T-cell (primary cell): ENCODE results near the gene CACNA1E. TPM values are rescaled to one million over a fixed set of nuclear protein-coding genes. Genes with fewer than 3 reads are reported as not detected.

Experiments
- ATAC-seq, 4 experiments: fragments of 200-7000 bp in 3 of 4; fragments of 150-1000 bp in 1 of 4; cut with Tn5 transposase; replicated peaks in 1 of 4; 1 replicate in 3 of 4; 2 replicates in 1 of 4; pipeline ENCODE4 v1.10.0; 2021; ENCODE audit warnings: moderate library complexity in 3 of 4, mild to moderate bottlenecking in 2 of 4, moderate number of reproducible peaks in 1 of 4
- CTCF ChIA-PET, 2 donors: fragments of 300-600 bp; sonication (Branson Sonifier 250); formaldehyde crosslinking; loops; one replicate each; lab custom pipeline; 2022; ENCODE audit warnings: antibody characterized with exemption in 2 of 2; lab: Charles Lee
- POLR2A ChIA-PET, 2 donors: fragments of 300-600 bp; sonication (Branson Sonifier 250); formaldehyde crosslinking; loops; one replicate each; lab custom pipeline; 2022; ENCODE audit warnings: antibody characterized with exemption in 2 of 2; lab: Charles Lee
- DNase-seq, 35 experiments: peaks; one replicate each; pipeline versions ENCODE4 v3.0.0 to v3.0.0-alpha.2; 2013 to 2023
- H3K27ac ChIP-seq: one replicate; pipeline ENCODE4 v1.5.1; 2013; ENCODE audit warnings: low read length
- H3K27me3 ChIP-seq, 2 experiments: replicated peaks in 1 of 2; 1 replicate in 1 of 2; 2 replicates in 1 of 2; pipeline versions ENCODE4 v1.6.1 to v1.7.0; 2013; ENCODE audit warnings: low read length in 1 of 2, mixed read lengths in 1 of 2; ENCODE audit not compliant: control insufficient read depth in 2 of 2, insufficient read depth in 2 of 2; ENCODE audit errors: extremely low read depth in 1 of 2
- H3K36me3 ChIP-seq, 2 donors: 1 replicate in 1 of 2; 2 replicates in 1 of 2; pipeline versions ENCODE4 v1.6.1 to v1.7.0; 2013; ENCODE audit warnings: low read length in 1 of 2; ENCODE audit not compliant: control insufficient read depth in 2 of 2, insufficient read depth in 1 of 2; ENCODE audit errors: extremely low read depth in 1 of 2
- H3K4me1 ChIP-seq, 2 experiments: 1 replicate in 1 of 2; 2 replicates in 1 of 2; pipeline versions ENCODE4 v1.6.1 to v1.7.0; 2013; ENCODE audit warnings: low read length in 2 of 2, mixed read lengths in 1 of 2; ENCODE audit not compliant: insufficient read depth in 2 of 2, control insufficient read depth in 1 of 2; ENCODE audit errors: extremely low read depth in 1 of 2
- H3K4me3 ChIP-seq, 2 donors: 1 replicate in 1 of 2; 2 replicates in 1 of 2; pipeline versions ENCODE4 v1.5.1 to v1.7.0; 2013; ENCODE audit warnings: mild to moderate bottlenecking in 2 of 2, low read length in 1 of 2, moderate library complexity in 1 of 2; ENCODE audit not compliant: control insufficient read depth in 1 of 2; ENCODE audit errors: extremely low read depth in 1 of 2
- H3K9me3 ChIP-seq: 2 replicates; pipeline ENCODE4 v1.7.0; 2013
- H3K27ac Mint-ChIP-seq, 2 donors: one replicate each; pipeline ENCODE4 v1.8.0; 2020 to 2021; ENCODE audit warnings: mild to moderate bottlenecking in 2 of 2, mixed read lengths in 2 of 2
- H3K27me3 Mint-ChIP-seq, 2 donors: one replicate each; pipeline ENCODE4 v1.8.0; 2021 to 2022; ENCODE audit warnings: mixed read lengths in 2 of 2
- H3K36me3 Mint-ChIP-seq: one replicate; pipeline ENCODE4 v1.8.0; 2021; ENCODE audit warnings: mixed read lengths
- H3K4me1 Mint-ChIP-seq, 3 donors: one replicate each; pipeline ENCODE4 v1.8.0; 2020 to 2022; ENCODE audit warnings: mixed read lengths in 3 of 3, mild to moderate bottlenecking in 1 of 3
- H3K4me3 Mint-ChIP-seq, 3 donors: one replicate each; pipeline ENCODE4 v1.8.0; 2020 to 2022; ENCODE audit warnings: mild to moderate bottlenecking in 3 of 3, mixed read lengths in 3 of 3, moderate library complexity in 3 of 3
- H3K9me3 Mint-ChIP-seq, 3 donors: one replicate each; pipeline ENCODE4 v1.8.0; 2020 to 2022; ENCODE audit warnings: mixed read lengths in 3 of 3
- WGBS: methylation state at CpG from one replicate; pipeline ENCODE4 v1.1.5; 2013; ENCODE audit warnings: missing lambda C conversion rate; ENCODE audit not compliant: insufficient coverage; 5-methylcytosine and 5-hydroxymethylcytosine counted together
- total RNA-seq, 35 experiments: library from RNA in 6 of 35; stranded (reverse) in 6 of 35; fragments of 120-200 nt in 1 of 35; gene quantifications; one replicate each; pipeline versions ENCODE4 v1.2.1 to v1.2.4 and lab custom pipeline; 2013 to 2026

Gene CACNA1E
- total RNA-seq, 5 donors from 2014 or later (not counting 1 experiment from before 2014, with no cell fraction given), result 0.03 to 0.10 (median 0.03) TPM; not detected in 2

- no peaks in the 10 kb centered on the region for H3K9me3 ChIP-seq
- H3K36me3 ChIP-seq, result no peaks in the 10 kb centered on the region
- H3K4me1 Mint-ChIP-seq, result no peaks in the 10 kb centered on the region
- H3K27me3 ChIP-seq, result peaks cover 0 to 29% of the 10 kb centered on the region in 2 experiments
- CTCF ChIA-PET, result no interaction called here
- H3K36me3 Mint-ChIP-seq, result no peaks in the 10 kb centered on the region
- DNase-seq (no peak), ATAC-seq (no peak)
- POLR2A ChIA-PET, result no interaction called here
- H3K27me3 Mint-ChIP-seq, result peaks cover 23 to 38% of the 10 kb centered on the region in 2 donors
- H3K27ac Mint-ChIP-seq, result no peak overlapping the region
- no peaks in the 10 kb centered on the region for H3K9me3 Mint-ChIP-seq
- no peak overlapping the region for H3K4me3 ChIP-seq
- 100% methylated on average over 1 of the region's 5 CpGs for WGBS
- H3K4me3 Mint-ChIP-seq, result no peak overlapping the region
- no peaks in the 10 kb centered on the region for H3K4me1 ChIP-seq
- no peak overlapping the region for H3K27ac ChIP-seq
Observed at GRCh38 chr1:181645171-181645570, 161.9 kb downstream of the CACNA1E start.

DNA sequence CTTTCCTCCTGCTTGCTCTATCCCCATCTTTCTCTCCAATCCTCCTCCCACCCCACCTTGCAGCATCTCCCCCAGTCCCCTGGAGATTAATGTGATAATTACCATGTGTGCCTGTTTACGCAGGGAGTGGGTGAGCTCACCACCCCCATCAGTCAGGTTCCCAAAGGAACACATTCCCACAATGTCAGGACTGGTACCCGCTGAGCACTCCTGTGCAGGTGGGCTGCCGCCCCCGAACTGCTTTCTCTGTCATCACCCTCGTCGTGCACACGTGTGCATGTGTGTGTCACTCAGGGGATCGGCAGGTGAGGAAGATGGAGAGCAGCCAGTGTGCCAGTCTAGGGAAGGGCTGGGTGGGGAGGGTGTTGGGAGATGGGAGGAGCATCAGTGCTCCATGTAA lies 163.4 kb downstream of the CACNA1E start:
- POLR2A ChIA-PET, result no interaction called here
- Histone ChIP-seq H3K4me3 (no peak overlapping the region), H3K27me3 (peaks cover 0 to 29% of the 10 kb centered on the region in 2 experiments), H3K36me3 (no peaks in the 10 kb centered on the region), H3K4me1 (no peaks in the 10 kb centered on the region), H3K27ac (no peak overlapping the region), H3K9me3 (no peaks in the 10 kb centered on the region)
- H3K27me3 Mint-ChIP-seq, result peaks cover 22 to 33% of the 10 kb centered on the region in 2 donors
- DNase-seq (no peak), ATAC-seq (peak in 1 of 4 experiments; percentile 17)
- no peak overlapping the region for H3K27ac Mint-ChIP-seq
- no peaks in the 10 kb centered on the region for H3K36me3 Mint-ChIP-seq
- no peaks in the 10 kb centered on the region for H3K4me1 Mint-ChIP-seq
- H3K9me3 Mint-ChIP-seq, result no peaks in the 10 kb centered on the region
- WGBS, result 100% methylated on average over 2 of the region's 8 CpGs
- H3K4me3 Mint-ChIP-seq, result no peak overlapping the region
- CTCF ChIA-PET, result interaction anchor here in 1 of 2 donors (0.5 kb wide), 1 partner anchor 453 kb away, joined by 4 read pairs; no protein-coding TSS in a partner anchor

DNA sequence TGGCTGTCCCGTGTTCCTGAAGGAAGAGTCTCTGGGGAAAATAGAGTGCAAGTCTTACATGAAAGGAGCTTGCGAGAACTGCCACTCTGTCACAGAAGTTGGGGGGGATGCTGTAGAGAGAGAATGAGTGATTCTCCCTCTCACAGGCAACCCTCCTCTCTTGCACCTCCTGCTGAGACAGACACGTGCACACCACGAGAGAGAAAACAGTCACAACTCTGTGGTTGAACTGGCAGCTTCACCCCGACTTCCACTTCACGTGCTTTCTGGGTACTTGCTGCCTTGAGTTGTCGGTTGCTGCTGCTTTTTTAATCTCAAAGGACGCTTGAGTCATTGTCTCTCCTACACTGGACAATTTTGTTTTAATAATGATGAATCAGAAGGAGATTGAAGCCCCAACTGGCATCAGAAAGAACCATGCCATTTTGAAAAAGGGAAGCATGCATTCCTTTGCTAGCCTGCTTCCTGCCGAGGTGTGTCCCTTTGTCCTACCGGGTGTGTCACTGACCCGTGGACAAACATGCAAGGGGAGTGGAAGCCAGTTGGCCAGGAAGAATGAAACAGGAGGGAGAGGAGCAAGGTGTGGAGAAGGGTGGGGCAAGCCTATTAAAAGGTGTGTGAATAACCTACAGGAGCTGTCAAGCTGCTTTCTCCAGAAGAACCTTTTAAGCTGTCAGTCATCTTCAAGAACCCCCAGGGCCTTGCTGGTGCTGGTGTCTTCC lies 164.2 kb downstream of the CACNA1E start:
- Mint-ChIP-seq H3K4me3 (no peak overlapping the region), H3K9me3 (no peaks in the 10 kb centered on the region), H3K36me3 (no peaks in the 10 kb centered on the region), H3K4me1 (no peaks in the 10 kb centered on the region), H3K27ac (no peak overlapping the region), H3K27me3 (peaks cover 22 to 38% of the 10 kb centered on the region in 2 donors)
- no peak for ATAC-seq
- WGBS, result 33% methylated on average over 3 of the region's 11 CpGs
- no peak overlapping the region for H3K27ac ChIP-seq
- ChIA-PET CTCF (interaction anchor here in 1 of 2 donors (0.5 kb wide), 1 partner anchor 452 kb away, joined by 4 read pairs; no protein-coding TSS in a partner anchor), POLR2A (no interaction called here)
- H3K4me1 ChIP-seq, result no peaks in the 10 kb centered on the region
- DNase-seq, result no peak
- H3K36me3 ChIP-seq, result no peaks in the 10 kb centered on the region
- no peak overlapping the region for H3K4me3 ChIP-seq
- H3K27me3 ChIP-seq, result peaks cover 0 to 29% of the 10 kb centered on the region in 2 experiments
- no peaks in the 10 kb centered on the region for H3K9me3 ChIP-seq

- no peak overlapping the region for H3K4me3 Mint-ChIP-seq
- no peak overlapping the region for H3K4me3 ChIP-seq
- H3K27ac Mint-ChIP-seq, result no peak overlapping the region
- no peak for DNase-seq
- POLR2A ChIA-PET, result no interaction called here
- no peak for ATAC-seq
- no peaks in the 10 kb centered on the region for H3K4me1 ChIP-seq
- CTCF ChIA-PET, result no interaction called here
- peaks cover 4 to 28% of the 10 kb centered on the region in 2 donors for H3K27me3 Mint-ChIP-seq
- no peak overlapping the region for H3K27ac ChIP-seq
- H3K36me3 ChIP-seq, result no peaks in the 10 kb centered on the region
- 57% methylated on average over 1 of the region's 1 CpG for WGBS
- H3K4me1 Mint-ChIP-seq, result no peaks in the 10 kb centered on the region
- no peaks in the 10 kb centered on the region for H3K36me3 Mint-ChIP-seq
- no peaks in the 10 kb centered on the region for H3K9me3 Mint-ChIP-seq
- H3K9me3 ChIP-seq, result no peaks in the 10 kb centered on the region
- H3K27me3 ChIP-seq, result peaks cover 0 to 10% of the 10 kb centered on the region in 2 experiments
Observed at GRCh38 chr1:181651276-181651675, 168.0 kb downstream of the CACNA1E start.

DNA sequence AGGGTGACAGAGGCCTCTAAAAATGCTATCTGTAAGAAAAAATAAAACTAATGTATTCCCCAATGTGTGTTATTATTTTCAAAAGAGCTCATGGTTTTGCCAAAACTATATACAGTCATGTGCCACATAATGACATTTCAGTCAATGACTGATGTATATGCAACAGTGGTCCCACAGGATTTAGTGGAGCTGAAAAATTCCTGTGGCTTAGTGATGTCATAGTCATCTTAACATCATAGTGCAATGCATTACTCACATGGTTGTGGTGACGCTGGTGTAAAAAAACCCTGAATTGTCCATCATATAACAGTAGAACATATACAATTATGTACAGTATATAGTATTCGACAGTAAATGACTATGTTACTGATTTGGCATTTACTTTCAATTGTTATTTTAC lies 172.4 kb downstream of the CACNA1E start:
- WGBS, result no CpG with 5 or more reads among the region's 2 CpGs
- no peak overlapping the region for H3K4me3 Mint-ChIP-seq

GRCh38 chr1:181656491-181656890 lies 173.2 kb downstream of the CACNA1E start:
- H3K36me3 Mint-ChIP-seq, result no peaks in the 10 kb centered on the region
- no peaks in the 10 kb centered on the region for H3K4me1 ChIP-seq
- no peak overlapping the region for H3K27ac ChIP-seq
- no peaks in the 10 kb centered on the region for H3K36me3 ChIP-seq
- CTCF ChIA-PET, result no interaction called here
- H3K4me3 ChIP-seq, result no peak overlapping the region
- no peaks in the 10 kb centered on the region for H3K4me1 Mint-ChIP-seq
- DNase-seq (no peak), ATAC-seq (no peak)
- H3K4me3 Mint-ChIP-seq, result no peak overlapping the region
- H3K9me3 Mint-ChIP-seq, result no peaks in the 10 kb centered on the region
- peaks cover 5 to 36% of the 10 kb centered on the region in 2 donors for H3K27me3 Mint-ChIP-seq
- no peak overlapping the region for H3K27ac Mint-ChIP-seq
- no CpG with 5 or more reads among the region's 2 CpGs for WGBS
- H3K9me3 ChIP-seq, result no peaks in the 10 kb centered on the region
- POLR2A ChIA-PET, result no interaction called here
- H3K27me3 ChIP-seq, result peaks cover 0 to 4% of the 10 kb centered on the region in 2 experiments

More for the DNA sequence above, 172.4 kb downstream of the CACNA1E start:
- CTCF ChIA-PET, result no interaction called here
- Mint-ChIP-seq H3K36me3 (no peaks in the 10 kb centered on the region), H3K27ac (no peak overlapping the region), H3K27me3 (peaks cover 5 to 32% of the 10 kb centered on the region in 2 donors), H3K4me1 (no peaks in the 10 kb centered on the region), H3K9me3 (no peaks in the 10 kb centered on the region)
- no peaks in the 10 kb centered on the region for H3K9me3 ChIP-seq
- no peaks in the 10 kb centered on the region for H3K4me1 ChIP-seq
- DNase-seq (no peak), ATAC-seq (no peak)
- H3K27me3 ChIP-seq, result peaks cover 0 to 4% of the 10 kb centered on the region in 2 experiments
- H3K36me3 ChIP-seq, result no peaks in the 10 kb centered on the region
- POLR2A ChIA-PET, result no interaction called here
- H3K4me3 ChIP-seq, result no peak overlapping the region
- no peak overlapping the region for H3K27ac ChIP-seq
